GM12878 (cell line): ENCODE measurements around the gene SACM1L. TPM values are rescaled to one million over a fixed set of nuclear protein-coding genes. Genes with fewer than 3 reads are reported as not detected.

ENCODE experiments used
- ATAC-seq: fragments of 200-7000 bp; cut with Tn5 transposase; 3 replicates; pipeline ENCODE4 v1.9.1; 2020; ENCODE audit warnings: mild to moderate bottlenecking, moderate library complexity
- BruUV-seq: library from RNA; stranded (reverse); fragments of 400-500 nt; replicated peaks from 2 replicates; lab custom pipeline; 2021; lab: Mats Ljungman, UMichigan
- CTCF ChIA-PET: fragments of 300-600 bp; sonication (Branson Sonifier 250); formaldehyde crosslinking; extraction: SDS; loops from one replicate; lab custom pipeline; 2021; ENCODE audit warnings: inconsistent platforms; lab: Yijun Ruan, JAX
- POLR2A ChIA-PET: fragments of 350-600 bp; formaldehyde crosslinking; extraction: SDS; loops from one replicate; lab custom pipeline; 2021; ENCODE audit warnings: inconsistent platforms; lab: Charles Lee
- RAD21 ChIA-PET: fragments of 300-600 bp; sonication (Branson Sonifier 250); formaldehyde crosslinking; loops from one replicate; lab custom pipeline; 2023; ENCODE audit warnings: antibody characterized with exemption; ENCODE audit not compliant: unreplicated experiment; lab: Charles Lee
- SMC1A ChIA-PET: fragments of 300-600 bp; sonication (Branson Sonifier 250); formaldehyde crosslinking; loops from one replicate; lab custom pipeline; 2023; ENCODE audit not compliant: unreplicated experiment, uncharacterized antibody; lab: Charles Lee
- DNase-seq: peaks from one replicate; pipeline ENCODE4 v3.0.0-alpha.2; 2011; ENCODE audit warnings: low read depth, low spot score
- FAIRE-seq: peaks from 3 replicates; lab custom pipeline; 2011; peaks lifted over from hg19 to GRCh38; lab: Jason Lieb, UNC
- H2AFZ ChIP-seq: 2 replicates; pipeline ENCODE4 v1.6.0; 2011; ENCODE audit warnings: low read depth, low read length, control low read depth; ENCODE audit not compliant: control insufficient read depth
- H3K27ac ChIP-seq: 2 replicates; pipeline ENCODE4 v1.5.1; 2011; ENCODE audit warnings: control low read depth; ENCODE audit not compliant: control insufficient read depth, insufficient read depth
- H3K27me3 ChIP-seq, 2 experiments: replicated peaks in 1 of 2; 2 replicates each; pipeline versions ENCODE4 v1.6.0 to v1.6.1; 2011; ENCODE audit warnings: low read length in 1 of 2; ENCODE audit not compliant: control insufficient read depth in 2 of 2, insufficient read depth in 2 of 2
- H3K36me3 ChIP-seq, 2 experiments: 2 replicates each; pipeline ENCODE4 v1.5.1; 2011; ENCODE audit warnings: low read length in 1 of 2; ENCODE audit not compliant: control insufficient read depth in 2 of 2, insufficient read depth in 2 of 2
- H3K4me1 ChIP-seq: 2 replicates; pipeline ENCODE4 v1.6.1; 2011; ENCODE audit warnings: mild to moderate bottlenecking, low read length, moderate library complexity, mixed read lengths; ENCODE audit not compliant: control insufficient read depth, insufficient read depth
- H3K4me2 ChIP-seq: 2 replicates; pipeline ENCODE4 v1.6.0; 2011; ENCODE audit warnings: control low read depth; ENCODE audit not compliant: control insufficient read depth, insufficient read depth
- H3K4me3 ChIP-seq: fragments of 200-600 bp; sonication (generic); 2 replicates; pipeline ENCODE4 v1.5.1; 2016
- H3K79me2 ChIP-seq: 2 replicates; pipeline ENCODE4 v1.6.0; 2011; ENCODE audit warnings: low read length; ENCODE audit not compliant: control insufficient read depth, insufficient read depth
- H3K9ac ChIP-seq: 2 replicates; pipeline ENCODE4 v1.8.0; 2011; ENCODE audit warnings: low read length, control low read depth, mixed read lengths; ENCODE audit not compliant: control insufficient read depth, insufficient read depth
- H3K9me3 ChIP-seq: replicated peaks from 3 replicates; pipeline ENCODE4 v1.5.1; 2011; ENCODE audit warnings: mild to moderate bottlenecking, low read length; ENCODE audit not compliant: control insufficient read depth, insufficient read depth
- H4K20me1 ChIP-seq: 2 replicates; pipeline ENCODE4 v1.6.0; 2011; ENCODE audit not compliant: control insufficient read depth, insufficient read depth
- ATF7 ChIP-seq: fragments of 450-650 bp; IDR thresholded peaks from 2 replicates; pipeline ENCODE4 v1.6.1; 2016; ENCODE audit warnings: low read depth, mild to moderate bottlenecking
- BCL3 ChIP-seq: IDR thresholded peaks from 2 replicates; pipeline ENCODE4 v1.6.1; 2011; ENCODE audit warnings: borderline replicate concordance, low read depth, mild to moderate bottlenecking, moderate library complexity, low read length; ENCODE audit not compliant: insufficient read depth, poor library complexity, severe bottlenecking
- BMI1 ChIP-seq: fragments of 450-650 bp; IDR thresholded peaks from 2 replicates; pipeline ENCODE4 v1.6.1; 2016; ENCODE audit warnings: mild to moderate bottlenecking, moderate library complexity, borderline replicate concordance
- BRCA1 ChIP-seq: IDR thresholded peaks from 2 replicates; pipeline ENCODE4 v1.6.1; 2011; ENCODE audit warnings: low read depth, low read length, improper control_type of control experiment
- CBX3 ChIP-seq: fragments of 200-600 bp; sonication (generic); IDR thresholded peaks from 2 replicates; pipeline ENCODE4 v1.6.1; 2016; ENCODE audit warnings: low read depth, borderline replicate concordance
- EED ChIP-seq: sonication (generic); IDR thresholded peaks from 2 replicates; pipeline ENCODE4 v1.6.1; 2016; ENCODE audit warnings: antibody characterized with exemption, low read depth
- ELK1 ChIP-seq: IDR thresholded peaks from 2 replicates; pipeline ENCODE4 v1.6.1; 2012; ENCODE audit warnings: low read depth, low read length, improper control_type of control experiment
- ESRRA ChIP-seq: IDR thresholded peaks from 2 replicates; pipeline ENCODE4 v1.6.1; 2012; ENCODE audit warnings: mild to moderate bottlenecking, low read length, improper control_type of control experiment
- IKZF2 ChIP-seq, 2 experiments: fragments of 450-650 bp; IDR thresholded peaks; 2 replicates each; pipeline ENCODE4 v1.6.1; 2017; ENCODE audit warnings: mild to moderate bottlenecking in 2 of 2, moderate library complexity in 2 of 2
- KLF5 ChIP-seq: fragments of 450-650 bp; IDR thresholded peaks from 2 replicates; pipeline ENCODE4 v1.6.1; 2014; ENCODE audit warnings: mild to moderate bottlenecking; ENCODE audit not compliant: partially characterized antibody
- NFXL1 ChIP-seq: fragments of 450-650 bp; IDR thresholded peaks from 2 replicates; pipeline ENCODE4 v1.6.1; 2017; ENCODE audit warnings: antibody characterized with exemption, mild to moderate bottlenecking, borderline replicate concordance
- NFYA ChIP-seq: IDR thresholded peaks from 2 replicates; pipeline ENCODE4 v1.6.1; 2011; ENCODE audit warnings: low read depth, mild to moderate bottlenecking, low read length, improper control_type of control experiment, borderline replicate concordance
- POLR2A ChIP-seq: IDR thresholded peaks from 2 replicates; pipeline ENCODE4 v1.6.1; 2011; ENCODE audit warnings: low read depth, mild to moderate bottlenecking, low read length
- POLR2AphosphoS5 ChIP-seq: IDR thresholded peaks from 2 replicates; pipeline ENCODE4 v1.6.1; 2011; ENCODE audit warnings: mild to moderate bottlenecking, low read length, inconsistent platforms
- TAF1 ChIP-seq: IDR thresholded peaks from 2 replicates; pipeline ENCODE4 v1.6.1; 2011; ENCODE audit warnings: mild to moderate bottlenecking, low read depth, low read length, borderline replicate concordance
- USF1 ChIP-seq: IDR thresholded peaks from 2 replicates; pipeline ENCODE4 v1.6.1; 2011; ENCODE audit warnings: borderline replicate concordance, low read depth, mild to moderate bottlenecking, moderate library complexity, mixed read lengths, low read length; ENCODE audit not compliant: insufficient read depth; ENCODE audit errors: extremely low read length
- ZNF384 ChIP-seq: IDR thresholded peaks from 2 replicates; pipeline ENCODE4 v1.6.1; 2012; ENCODE audit warnings: low read depth, mild to moderate bottlenecking, low read length, improper control_type of control experiment, borderline replicate concordance
- ZZZ3 ChIP-seq: IDR thresholded peaks from 2 replicates; pipeline ENCODE4 v1.6.1; 2011; ENCODE audit warnings: low read depth; ENCODE audit not compliant: control insufficient read depth, insufficient read length
- WGBS: methylation state at CpG from one replicate; pipeline ENCODE4 v1.1.6; 2016; ENCODE audit warnings: low lambda C conversion rate; ENCODE audit not compliant: insufficient replicate concordance, insufficient coverage; ENCODE audit errors: missing lambda C conversion rate; 5-methylcytosine and 5-hydroxymethylcytosine counted together
- in situ Hi-C: fragments of 300-500 bp; cut with MboI; formaldehyde crosslinking; loops from 9 replicates; pipeline ENCODE4 v1.14.3; 2018; ENCODE audit warnings: mixed read lengths
- intact Hi-C: fragments of 100-400 bp; cut with micrococcal nuclease; formaldehyde crosslinking; loops from one replicate; pipeline ENCODE4 v1.14.2; 2022; ENCODE audit not compliant: unreplicated experiment
- polyA plus RNA-seq, 11 experiments: library from polyadenylated mRNA; depleted of rRNA in 4 of 11; unstranded in 6 of 11; stranded (reverse) in 5 of 11; fragments of >200 nt; fragmentation: Nextera tagmentation in 4 of 11; fragmentation: Illumina TruSeq in 1 of 11; extraction: Ambion mirVana in 4 of 11; extraction: Trizol in 1 of 11; gene quantifications; 1 replicate in 1 of 11; 2 replicates in 10 of 11; pipeline versions ENCODE4 v1.2.1 to v1.2.3, GENCODE V29; 2011 to 2016; ENCODE audit warnings: inconsistent platforms in 2 of 11, missing spikeins in 2 of 11, low read depth in 1 of 11
- total RNA-seq, 4 experiments: library from RNA; depleted of rRNA in 3 of 4; stranded (reverse); fragments of >200 nt in 3 of 4; fragmentation: Illumina TruSeq in 1 of 4; extraction: Trizol in 1 of 4; gene quantifications; 2 replicates each; pipeline versions ENCODE4 v1.2.1 to v1.2.3, GENCODE V29; 2013 to 2021

The SACM1L gene
- total and polyA plus RNA-seq, 10 of the 15 experiments (the other 5 are each of a cell fraction or from before 2014, with no cell fraction given), result 16.5 to 48.3 (median 28.9) TPM

GRCh38 chr3:45758871-45759270, 69.7 kb downstream of the SACM1L start:
- in situ Hi-C loops (loop anchor here (10.0 kb wide), 1 partner anchor 306 kb away; no protein-coding TSS in a partner anchor), intact Hi-C loops (no loop called here)
- DNase-seq, result no peak
- FAIRE-seq, result no peak
- no peak overlapping the region for H3K27ac ChIP-seq
- H3K4me1 ChIP-seq, result no peaks in the 10 kb centered on the region
- no TSS peak for BruUV-seq
- no peaks in the 10 kb centered on the region for H3K9me3 ChIP-seq
- no peaks in the 10 kb centered on the region for H4K20me1 ChIP-seq
- H2AFZ ChIP-seq, result no peak overlapping the region
- ChIA-PET POLR2A (no interaction called here), CTCF (interaction anchor here (1.2 to 7.5 kb wide), 9 partner anchors 8 to 322 kb away, joined by 3 to 189 read pairs (median 8); no protein-coding TSS in a partner anchor), RAD21 (interaction anchor here (6.2 kb wide), 1 partner anchor 169 kb away, joined by 89 read pairs; no protein-coding TSS in a partner anchor), SMC1A (interaction anchor here (0.9 to 6.1 kb wide), 5 partner anchors 171 to 318 kb away, joined by 3 to 86 read pairs (median 3); no protein-coding TSS in a partner anchor)
- 0 out of 4 replicates have a peak, but pooled peaks cover 0 to 2% of the 10 kb centered on the region in 2 experiments for H3K27me3 ChIP-seq
- no peaks in the 10 kb centered on the region for H3K79me2 ChIP-seq
- no peaks in the 10 kb centered on the region; a peak in 1 of 4 replicates for H3K36me3 ChIP-seq
- ATAC-seq, result no peak
- 49% methylated on average over 16 of the region's 16 CpGs for WGBS
- no peak overlapping the region for H3K9ac ChIP-seq
- H3K4me3 ChIP-seq, result no peak overlapping the region
- H3K4me2 ChIP-seq, result no peak overlapping the region
- TF ChIP-seq NFXL1 (no peak), ZNF384 (no peak), EED (no peak), TAF1 (no peak), ESRRA (no peak), POLR2A (no peak), ELK1 (no peak), BCL3 (no peak), IKZF2 (IDR thresholded peaks at IDR 0.05) (no peak), BRCA1 (no peak), ATF7 (no peak), CBX3 (no peak), NFYA (no peak), KLF5 (no peak), ZZZ3 (no peak), BMI1 (no peak), USF1 (no peak), POLR2AphosphoS5 (no peak)
